Measurements from ENCODE around the gene AK2.
"Not testable (repeated sequence)": the region's sequence is repeated elsewhere in the genome, so short reads cannot be mapped to it uniquely, and the experiment has no call there.

Gene AK2

GRCh38 chr1:33036526-33037503 lies at the start of gene AK2:
Gene AK2 (minus strand): TSS chr1:33036883. CDS start chr1:33036828, 55 bp downstream.
- DNase-seq, result peak; percentile 93

GRCh38 chr1:33086384-33086850 lies 49.7 kb upstream of the AK2 start:
- no peak for DNase-seq

GRCh38 chr1:33085332-33085731 lies 48.6 kb upstream of the AK2 start:
- no peak for DNase-seq

- no peak for DNase-seq
Measured at GRCh38 chr1:33082575-33083108, 46.0 kb upstream of the AK2 start.

GRCh38 chr1:33081554-33082305 lies 45.0 kb upstream of the AK2 start:
- no peak for DNase-seq

- DNase-seq, result peak; percentile 67
Measured at GRCh38 chr1:33080885-33081553, 44.3 kb upstream of the AK2 start, which contains the start of gene AZIN2. Gene AZIN2 (plus strand): TSS chr1:33081153. CDS start chr1:33082250, 1,097 bp downstream.

GRCh38 chr1:33080373-33080772 lies 43.7 kb upstream of the AK2 start:
- no peak for DNase-seq

- DNase-seq, result no peak
Measured at GRCh38 chr1:33078030-33078591, 41.4 kb upstream of the AK2 start.

GRCh38 chr1:33074193-33074945 lies 37.7 kb upstream of the AK2 start:
- DNase-seq, result no peak

- DNase-seq, result no peak
Measured at GRCh38 chr1:33072707-33073106, 36.0 kb upstream of the AK2 start.

- DNase-seq, result no peak
Measured at GRCh38 chr1:33070628-33071027, 33.9 kb upstream of the AK2 start.

GRCh38 chr1:33068108-33068507 lies 31.4 kb upstream of the AK2 start:
- not testable (repeated sequence) for DNase-seq

- not testable (repeated sequence) for DNase-seq
Measured at GRCh38 chr1:33066477-33066876, 29.8 kb upstream of the AK2 start.

- DNase-seq, result no peak
Measured at GRCh38 chr1:33065301-33065700, 28.6 kb upstream of the AK2 start.

GRCh38 chr1:33064284-33064683 lies 27.6 kb upstream of the AK2 start:
- not testable (repeated sequence) for DNase-seq

GRCh38 chr1:33061834-33062233 lies 25.2 kb upstream of the AK2 start:
- DNase-seq, result no peak

- DNase-seq, result no peak
Measured at GRCh38 chr1:33060579-33061083, 23.9 kb upstream of the AK2 start.

GRCh38 chr1:33057095-33057494 lies 20.4 kb upstream of the AK2 start:
- DNase-seq, result no peak

- no peak for DNase-seq
Measured at GRCh38 chr1:33056426-33056825, 19.7 kb upstream of the AK2 start.

- no peak for DNase-seq
Measured at GRCh38 chr1:33055210-33056008, 18.7 kb upstream of the AK2 start.

Data from NCI-H1436 treated with DMSO at 0.1 percent for 48 hours (cell line).